HL-60 (cell line): ENCODE results near the gene PPP2R5C.

ENCODE experiments used
- GABPA ChIP-seq: IDR thresholded peaks from 2 replicates; pipeline ENCODE4 v1.6.1; 2012; ENCODE audit warnings: low read depth
- SPI1 ChIP-seq: IDR thresholded peaks from 2 replicates; pipeline ENCODE4 v1.6.1; 2012; ENCODE audit warnings: low read depth, mild to moderate bottlenecking, borderline replicate concordance
- TF ChIP-seq, protein P1 (sequence below): IDR thresholded peaks from one replicate; pipeline ENCODE4 v1.5.1; 2011; ENCODE audit warnings: low read length, control low read depth, inconsistent platforms; ENCODE audit not compliant: insufficient read depth
- TF ChIP-seq, protein P2 (sequence below): IDR thresholded peaks from 2 replicates; pipeline ENCODE4 v1.6.1; 2012; ENCODE audit warnings: low read depth; ENCODE audit not compliant: insufficient replicate concordance

DNA sequence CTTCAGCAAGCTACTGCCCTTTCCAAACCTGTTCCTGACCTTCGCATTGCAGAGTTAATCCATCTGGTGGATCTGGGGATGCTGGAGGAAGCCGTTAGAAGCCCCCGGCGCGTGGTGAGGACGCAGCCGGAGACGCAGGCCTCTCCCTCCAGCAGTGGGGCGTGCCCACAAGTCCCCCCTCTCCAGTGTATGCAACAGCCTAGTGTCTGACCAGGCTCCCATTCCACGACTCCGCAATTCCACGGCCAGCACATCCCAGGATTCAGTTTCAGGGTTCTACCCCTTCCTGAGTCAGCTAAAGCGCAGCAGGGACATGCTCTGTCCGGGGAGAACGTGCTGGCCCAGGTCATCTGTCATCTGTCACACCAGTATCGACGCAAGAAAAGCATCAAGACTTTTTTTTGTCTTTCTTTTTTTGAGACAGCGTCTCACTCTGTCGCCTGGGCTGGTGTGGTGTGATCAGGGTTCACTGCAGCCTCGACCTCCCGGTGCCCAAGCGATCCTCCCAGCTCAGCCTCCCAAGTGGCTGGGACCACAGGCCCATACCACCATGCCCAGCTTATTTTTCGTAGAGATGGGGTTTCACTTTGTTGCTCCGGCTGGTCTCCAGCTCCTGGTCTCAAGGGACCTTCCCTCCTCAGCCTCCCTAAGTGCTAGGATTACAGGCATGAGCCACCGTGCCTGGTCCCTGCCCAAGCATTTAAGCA lies 194.8 kb downstream of the PPP2R5C start:
- TF ChIP-seq SPI1 (no peak), GABPA (no peak)
- TF ChIP-seq, protein P1, sequence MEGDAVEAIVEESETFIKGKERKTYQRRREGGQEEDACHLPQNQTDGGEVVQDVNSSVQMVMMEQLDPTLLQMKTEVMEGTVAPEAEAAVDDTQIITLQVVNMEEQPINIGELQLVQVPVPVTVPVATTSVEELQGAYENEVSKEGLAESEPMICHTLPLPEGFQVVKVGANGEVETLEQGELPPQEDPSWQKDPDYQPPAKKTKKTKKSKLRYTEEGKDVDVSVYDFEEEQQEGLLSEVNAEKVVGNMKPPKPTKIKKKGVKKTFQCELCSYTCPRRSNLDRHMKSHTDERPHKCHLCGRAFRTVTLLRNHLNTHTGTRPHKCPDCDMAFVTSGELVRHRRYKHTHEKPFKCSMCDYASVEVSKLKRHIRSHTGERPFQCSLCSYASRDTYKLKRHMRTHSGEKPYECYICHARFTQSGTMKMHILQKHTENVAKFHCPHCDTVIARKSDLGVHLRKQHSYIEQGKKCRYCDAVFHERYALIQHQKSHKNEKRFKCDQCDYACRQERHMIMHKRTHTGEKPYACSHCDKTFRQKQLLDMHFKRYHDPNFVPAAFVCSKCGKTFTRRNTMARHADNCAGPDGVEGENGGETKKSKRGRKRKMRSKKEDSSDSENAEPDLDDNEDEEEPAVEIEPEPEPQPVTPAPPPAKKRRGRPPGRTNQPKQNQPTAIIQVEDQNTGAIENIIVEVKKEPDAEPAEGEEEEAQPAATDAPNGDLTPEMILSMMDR = no peak
- TF ChIP-seq, protein P2, sequence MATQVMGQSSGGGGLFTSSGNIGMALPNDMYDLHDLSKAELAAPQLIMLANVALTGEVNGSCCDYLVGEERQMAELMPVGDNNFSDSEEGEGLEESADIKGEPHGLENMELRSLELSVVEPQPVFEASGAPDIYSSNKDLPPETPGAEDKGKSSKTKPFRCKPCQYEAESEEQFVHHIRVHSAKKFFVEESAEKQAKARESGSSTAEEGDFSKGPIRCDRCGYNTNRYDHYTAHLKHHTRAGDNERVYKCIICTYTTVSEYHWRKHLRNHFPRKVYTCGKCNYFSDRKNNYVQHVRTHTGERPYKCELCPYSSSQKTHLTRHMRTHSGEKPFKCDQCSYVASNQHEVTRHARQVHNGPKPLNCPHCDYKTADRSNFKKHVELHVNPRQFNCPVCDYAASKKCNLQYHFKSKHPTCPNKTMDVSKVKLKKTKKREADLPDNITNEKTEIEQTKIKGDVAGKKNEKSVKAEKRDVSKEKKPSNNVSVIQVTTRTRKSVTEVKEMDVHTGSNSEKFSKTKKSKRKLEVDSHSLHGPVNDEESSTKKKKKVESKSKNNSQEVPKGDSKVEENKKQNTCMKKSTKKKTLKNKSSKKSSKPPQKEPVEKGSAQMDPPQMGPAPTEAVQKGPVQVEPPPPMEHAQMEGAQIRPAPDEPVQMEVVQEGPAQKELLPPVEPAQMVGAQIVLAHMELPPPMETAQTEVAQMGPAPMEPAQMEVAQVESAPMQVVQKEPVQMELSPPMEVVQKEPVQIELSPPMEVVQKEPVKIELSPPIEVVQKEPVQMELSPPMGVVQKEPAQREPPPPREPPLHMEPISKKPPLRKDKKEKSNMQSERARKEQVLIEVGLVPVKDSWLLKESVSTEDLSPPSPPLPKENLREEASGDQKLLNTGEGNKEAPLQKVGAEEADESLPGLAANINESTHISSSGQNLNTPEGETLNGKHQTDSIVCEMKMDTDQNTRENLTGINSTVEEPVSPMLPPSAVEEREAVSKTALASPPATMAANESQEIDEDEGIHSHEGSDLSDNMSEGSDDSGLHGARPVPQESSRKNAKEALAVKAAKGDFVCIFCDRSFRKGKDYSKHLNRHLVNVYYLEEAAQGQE = no peak
